ENCODE measurements around the gene RNMT. TPM values are rescaled to one million over a fixed set of nuclear protein-coding genes. Genes with fewer than 3 reads are reported as not detected.
A peak's percentile ranks its signal among the peaks of the same experiment; 100 is the strongest.

Gene RNMT
- polyA plus RNA-seq, 1 donor from 2014 or later = 29.8 TPM

DNA sequence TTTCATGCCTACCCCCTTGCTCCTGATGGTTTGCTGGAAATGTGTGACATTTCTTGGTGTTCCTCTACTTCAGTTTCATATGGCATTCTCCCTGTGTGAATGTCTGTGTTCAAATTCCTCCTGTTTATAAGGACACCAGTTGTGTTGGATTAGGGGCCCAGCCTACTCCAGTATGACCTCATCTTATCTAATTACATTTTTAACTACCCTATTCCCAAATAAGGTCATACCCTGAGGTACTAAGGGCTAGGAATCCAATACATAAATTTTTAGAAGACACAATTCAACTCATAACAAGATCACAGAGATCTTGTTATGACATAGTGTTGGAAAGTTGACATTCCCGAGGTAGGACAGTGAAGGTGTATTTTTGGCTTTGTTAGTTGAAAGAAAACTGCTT is 5.6 kb upstream of the RNMT start:
- H4K20me1 ChIP-seq (ENCODE audit: insufficient read depth) = no peaks in the 10 kb centered on the region
- H3K4me2 ChIP-seq (ENCODE audit: low read length) = no peak overlapping the region
- no peak overlapping the region for H3K9ac ChIP-seq (ENCODE audit: low read length)
- H3K9me3 ChIP-seq (ENCODE audit: low read length) = no peaks in the 10 kb centered on the region
- no peak overlapping the region for H3K4me3 ChIP-seq (ENCODE audit: low read length)
- no peaks in the 10 kb centered on the region for H3F3A ChIP-seq (ENCODE audit: insufficient read depth, low read length, poor library complexity, severe bottlenecking)
- H3K9me2 ChIP-seq (ENCODE audit: insufficient read depth, low read length) = no peaks in the 10 kb centered on the region
- peaks cover 6% of the 10 kb centered on the region for H3K36me3 ChIP-seq (ENCODE audit: insufficient read depth, low read length)
- H3K79me2 ChIP-seq (replicated peaks; ENCODE audit: insufficient read depth, low read length) = peaks cover 13% of the 10 kb centered on the region
- H3K27me3 ChIP-seq (ENCODE audit: insufficient read depth, low read depth, low read length) = no peaks in the 10 kb centered on the region
- H3K27ac ChIP-seq (ENCODE audit: low read length) = no peak overlapping the region
- TF ChIP-seq, protein P1, sequence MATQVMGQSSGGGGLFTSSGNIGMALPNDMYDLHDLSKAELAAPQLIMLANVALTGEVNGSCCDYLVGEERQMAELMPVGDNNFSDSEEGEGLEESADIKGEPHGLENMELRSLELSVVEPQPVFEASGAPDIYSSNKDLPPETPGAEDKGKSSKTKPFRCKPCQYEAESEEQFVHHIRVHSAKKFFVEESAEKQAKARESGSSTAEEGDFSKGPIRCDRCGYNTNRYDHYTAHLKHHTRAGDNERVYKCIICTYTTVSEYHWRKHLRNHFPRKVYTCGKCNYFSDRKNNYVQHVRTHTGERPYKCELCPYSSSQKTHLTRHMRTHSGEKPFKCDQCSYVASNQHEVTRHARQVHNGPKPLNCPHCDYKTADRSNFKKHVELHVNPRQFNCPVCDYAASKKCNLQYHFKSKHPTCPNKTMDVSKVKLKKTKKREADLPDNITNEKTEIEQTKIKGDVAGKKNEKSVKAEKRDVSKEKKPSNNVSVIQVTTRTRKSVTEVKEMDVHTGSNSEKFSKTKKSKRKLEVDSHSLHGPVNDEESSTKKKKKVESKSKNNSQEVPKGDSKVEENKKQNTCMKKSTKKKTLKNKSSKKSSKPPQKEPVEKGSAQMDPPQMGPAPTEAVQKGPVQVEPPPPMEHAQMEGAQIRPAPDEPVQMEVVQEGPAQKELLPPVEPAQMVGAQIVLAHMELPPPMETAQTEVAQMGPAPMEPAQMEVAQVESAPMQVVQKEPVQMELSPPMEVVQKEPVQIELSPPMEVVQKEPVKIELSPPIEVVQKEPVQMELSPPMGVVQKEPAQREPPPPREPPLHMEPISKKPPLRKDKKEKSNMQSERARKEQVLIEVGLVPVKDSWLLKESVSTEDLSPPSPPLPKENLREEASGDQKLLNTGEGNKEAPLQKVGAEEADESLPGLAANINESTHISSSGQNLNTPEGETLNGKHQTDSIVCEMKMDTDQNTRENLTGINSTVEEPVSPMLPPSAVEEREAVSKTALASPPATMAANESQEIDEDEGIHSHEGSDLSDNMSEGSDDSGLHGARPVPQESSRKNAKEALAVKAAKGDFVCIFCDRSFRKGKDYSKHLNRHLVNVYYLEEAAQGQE (IDR thresholded peaks at IDR 0.05; ENCODE audit: borderline replicate concordance) = no peak
- no peak for TF ChIP-seq EP300 (conservative IDR thresholded peaks at IDR 0.05; ENCODE audit: poor library complexity, severe bottlenecking)
- no peak for TF ChIP-seq POLR2AphosphoS5 (IDR thresholded peaks at IDR 0.05)
- no peak for TF ChIP-seq EZH2 (IDR thresholded peaks at IDR 0.05; ENCODE audit: borderline replicate concordance, insufficient read depth, low read length, poor library complexity, severe bottlenecking)
- TF ChIP-seq SMC3 (conservative IDR thresholded peaks at IDR 0.05; ENCODE audit: poor library complexity) = no peak
- no peak for TF ChIP-seq TAF1 (IDR thresholded peaks at IDR 0.05; ENCODE audit: low read depth)
- TF ChIP-seq, protein P2, sequence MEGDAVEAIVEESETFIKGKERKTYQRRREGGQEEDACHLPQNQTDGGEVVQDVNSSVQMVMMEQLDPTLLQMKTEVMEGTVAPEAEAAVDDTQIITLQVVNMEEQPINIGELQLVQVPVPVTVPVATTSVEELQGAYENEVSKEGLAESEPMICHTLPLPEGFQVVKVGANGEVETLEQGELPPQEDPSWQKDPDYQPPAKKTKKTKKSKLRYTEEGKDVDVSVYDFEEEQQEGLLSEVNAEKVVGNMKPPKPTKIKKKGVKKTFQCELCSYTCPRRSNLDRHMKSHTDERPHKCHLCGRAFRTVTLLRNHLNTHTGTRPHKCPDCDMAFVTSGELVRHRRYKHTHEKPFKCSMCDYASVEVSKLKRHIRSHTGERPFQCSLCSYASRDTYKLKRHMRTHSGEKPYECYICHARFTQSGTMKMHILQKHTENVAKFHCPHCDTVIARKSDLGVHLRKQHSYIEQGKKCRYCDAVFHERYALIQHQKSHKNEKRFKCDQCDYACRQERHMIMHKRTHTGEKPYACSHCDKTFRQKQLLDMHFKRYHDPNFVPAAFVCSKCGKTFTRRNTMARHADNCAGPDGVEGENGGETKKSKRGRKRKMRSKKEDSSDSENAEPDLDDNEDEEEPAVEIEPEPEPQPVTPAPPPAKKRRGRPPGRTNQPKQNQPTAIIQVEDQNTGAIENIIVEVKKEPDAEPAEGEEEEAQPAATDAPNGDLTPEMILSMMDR (IDR thresholded peaks at IDR 0.05; ENCODE audit: poor library complexity, severe bottlenecking) = no peak
- no peak for TF ChIP-seq MXI1 (conservative IDR thresholded peaks at IDR 0.05; ENCODE audit: poor library complexity, severe bottlenecking)
- TF ChIP-seq RAD21 (conservative IDR thresholded peaks at IDR 0.05) = no peak
- H2AFZ ChIP-seq (ENCODE audit: low read depth, low read length) = no peak overlapping the region

DNA sequence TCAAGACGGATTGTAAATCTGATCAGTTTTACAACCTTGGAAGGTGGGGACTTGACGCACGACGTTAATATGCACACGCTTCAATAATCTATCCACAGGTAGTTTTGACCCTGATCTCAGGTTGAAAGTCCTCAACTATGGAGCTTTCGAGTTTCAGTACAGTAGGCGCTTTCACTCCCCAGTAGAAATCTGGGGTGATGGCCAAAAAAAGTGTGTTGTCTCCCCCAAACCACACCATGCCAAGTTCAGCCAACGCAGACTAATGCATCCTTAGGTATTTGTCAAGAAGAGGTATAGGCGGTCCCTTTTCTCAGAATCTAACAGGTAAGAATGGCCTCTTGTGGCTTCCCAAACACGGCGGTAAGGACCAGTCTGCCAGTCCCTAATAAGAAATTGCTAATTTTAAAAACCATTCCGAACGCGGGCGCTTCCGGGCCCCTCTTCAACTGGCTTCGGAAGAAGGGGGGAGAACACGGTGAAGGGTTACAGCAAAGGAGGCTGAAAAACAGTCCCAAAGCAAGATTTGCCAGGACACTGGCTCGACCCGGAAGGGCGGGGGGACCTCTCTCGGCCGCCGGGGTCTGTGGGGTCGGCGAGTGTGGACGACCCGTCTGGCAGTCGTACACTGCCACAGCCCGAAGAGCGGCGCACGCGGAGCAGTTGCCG is 774 bp upstream of the RNMT start:
- Histone ChIP-seq H3F3A (ENCODE audit: insufficient read depth, low read length, poor library complexity, severe bottlenecking) (no peaks in the 10 kb centered on the region), H3K27me3 (ENCODE audit: insufficient read depth, low read depth, low read length) (no peaks in the 10 kb centered on the region), H3K9ac (ENCODE audit: low read length) (peak overlapping the region; percentile 87), H3K4me3 (ENCODE audit: low read length) (peak overlapping the region; percentile 88), H3K27ac (ENCODE audit: low read length) (peak overlapping the region; percentile 91), H3K4me2 (ENCODE audit: low read length) (peak overlapping the region; percentile 88), H3K9me2 (ENCODE audit: insufficient read depth, low read length) (no peaks in the 10 kb centered on the region), H3K79me2 (replicated peaks; ENCODE audit: insufficient read depth, low read length) (peaks cover 48% of the 10 kb centered on the region), H3K9me3 (ENCODE audit: low read length) (no peaks in the 10 kb centered on the region), H2AFZ (ENCODE audit: low read depth, low read length) (peak overlapping the region; percentile 57), H3K36me3 (ENCODE audit: insufficient read depth, low read length) (peaks cover 3% of the 10 kb centered on the region), H4K20me1 (ENCODE audit: insufficient read depth) (no peaks in the 10 kb centered on the region)
- TF ChIP-seq, protein P2 (IDR thresholded peaks at IDR 0.05; ENCODE audit: poor library complexity, severe bottlenecking) = no peak
- TF ChIP-seq, protein P1 (IDR thresholded peaks at IDR 0.05; ENCODE audit: borderline replicate concordance) = peak; percentile 6
